ENCODE results near the gene GOLGA8N. TPM values are rescaled to one million over a fixed set of nuclear protein-coding genes. Genes with fewer than 3 reads are reported as not detected.
"Not testable (repeated sequence)": the region's sequence is repeated elsewhere in the genome, so short reads cannot be mapped to it uniquely, and the experiment has no call there.

GOLGA8N gene
- total and polyA plus RNA-seq, 10 of the 15 experiments (the other 5 are each of a cell fraction or from before 2014, with no cell fraction given) = 0.02 to 0.33 (median 0.19) TPM

DNA sequence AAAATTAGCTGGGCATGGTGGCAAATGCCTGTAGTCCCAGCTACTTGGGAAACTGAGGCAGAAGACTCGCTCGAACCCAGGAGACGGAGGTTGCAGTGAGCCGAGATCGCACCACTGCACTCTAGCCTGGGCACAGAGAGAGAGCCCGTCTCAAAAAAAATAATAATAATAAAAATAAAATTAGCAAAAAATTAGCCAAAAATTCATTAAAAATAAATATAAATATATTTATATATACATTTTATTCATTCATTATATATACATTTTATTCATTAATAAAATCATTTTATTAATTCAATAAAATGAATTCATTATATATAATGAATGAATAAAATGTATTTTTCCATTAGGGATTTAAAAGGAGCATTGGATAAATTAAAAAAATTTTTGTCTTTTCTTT is 31.1 kb upstream of the GOLGA8N start:
- DNase-seq (ENCODE audit: low read depth, low spot score); BruUV-seq (replicated peaks); H3K4me2 ChIP-seq (ENCODE audit: control insufficient read depth, insufficient read depth); SMC1A ChIA-PET (ENCODE audit: uncharacterized antibody, unreplicated experiment); H3K9me3 ChIP-seq (replicated peaks; ENCODE audit: control insufficient read depth, insufficient read depth, low read length); H2AFZ ChIP-seq (ENCODE audit: control insufficient read depth, low read depth, low read length); H3K36me3 ChIP-seq (ENCODE audit: control insufficient read depth in 2 of 2, insufficient read depth in 2 of 2, low read length in 1 of 2); FAIRE-seq; H4K20me1 ChIP-seq (ENCODE audit: control insufficient read depth, insufficient read depth); H3K4me1 ChIP-seq (ENCODE audit: control insufficient read depth, insufficient read depth, low read length); ATAC-seq; H3K9ac ChIP-seq (ENCODE audit: control insufficient read depth, insufficient read depth, low read length); CTCF ChIA-PET; RAD21 ChIA-PET (ENCODE audit: unreplicated experiment); H3K27ac ChIP-seq (ENCODE audit: control insufficient read depth, insufficient read depth); intact Hi-C loops (cut with micrococcal nuclease; ENCODE audit: unreplicated experiment); H3K27me3 ChIP-seq (replicated peaks in 1 of 2; ENCODE audit: control insufficient read depth in 2 of 2, insufficient read depth in 2 of 2, low read length in 1 of 2); H3K79me2 ChIP-seq (ENCODE audit: control insufficient read depth, insufficient read depth, low read length); POLR2A ChIA-PET; H3K4me3 ChIP-seq; in situ Hi-C loops (cut with MboI): not testable (repeated sequence)
- no CpG with 5 or more reads among the region's 6 CpGs for WGBS (ENCODE audit: insufficient coverage, insufficient replicate concordance, low lambda C conversion rate, missing lambda C conversion rate)

DNA sequence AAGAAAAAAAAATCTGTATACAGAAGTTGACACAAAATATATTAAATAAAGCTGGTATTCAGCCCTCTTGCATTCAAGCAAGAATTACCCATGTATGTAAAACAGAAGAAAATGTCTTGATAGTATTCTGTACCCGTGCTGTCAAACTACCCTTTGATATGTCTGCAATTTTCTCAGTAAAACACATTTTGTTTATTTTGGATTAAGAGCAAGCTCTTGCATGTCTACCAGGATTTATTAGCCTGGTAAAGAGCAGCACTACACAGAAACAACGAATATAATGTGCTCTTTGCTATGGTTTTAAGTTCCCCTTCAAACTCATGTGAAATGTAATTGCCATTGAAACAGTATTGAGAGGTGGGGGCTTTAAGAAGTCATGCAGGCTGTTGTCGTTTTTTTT is 24.3 kb upstream of the GOLGA8N start:
- H2AFZ ChIP-seq (ENCODE audit: control insufficient read depth, low read depth, low read length); H3K4me3 ChIP-seq; RAD21 ChIA-PET (ENCODE audit: unreplicated experiment); H3K9me3 ChIP-seq (replicated peaks; ENCODE audit: control insufficient read depth, insufficient read depth, low read length); BruUV-seq (replicated peaks); ATAC-seq; H3K4me1 ChIP-seq (ENCODE audit: control insufficient read depth, insufficient read depth, low read length); H4K20me1 ChIP-seq (ENCODE audit: control insufficient read depth, insufficient read depth); in situ Hi-C loops (cut with MboI); FAIRE-seq; H3K27me3 ChIP-seq (replicated peaks in 1 of 2; ENCODE audit: control insufficient read depth in 2 of 2, insufficient read depth in 2 of 2, low read length in 1 of 2); H3K36me3 ChIP-seq (ENCODE audit: control insufficient read depth in 2 of 2, insufficient read depth in 2 of 2, low read length in 1 of 2); CTCF ChIA-PET; DNase-seq (ENCODE audit: low read depth, low spot score); H3K27ac ChIP-seq (ENCODE audit: control insufficient read depth, insufficient read depth); H3K79me2 ChIP-seq (ENCODE audit: control insufficient read depth, insufficient read depth, low read length); H3K9ac ChIP-seq (ENCODE audit: control insufficient read depth, insufficient read depth, low read length); H3K4me2 ChIP-seq (ENCODE audit: control insufficient read depth, insufficient read depth); POLR2A ChIA-PET; SMC1A ChIA-PET (ENCODE audit: uncharacterized antibody, unreplicated experiment); intact Hi-C loops (cut with micrococcal nuclease; ENCODE audit: unreplicated experiment): not testable (repeated sequence)
- no CpG with 5 or more reads among the region's 3 CpGs for WGBS (ENCODE audit: insufficient coverage, insufficient replicate concordance, low lambda C conversion rate, missing lambda C conversion rate)

DNA sequence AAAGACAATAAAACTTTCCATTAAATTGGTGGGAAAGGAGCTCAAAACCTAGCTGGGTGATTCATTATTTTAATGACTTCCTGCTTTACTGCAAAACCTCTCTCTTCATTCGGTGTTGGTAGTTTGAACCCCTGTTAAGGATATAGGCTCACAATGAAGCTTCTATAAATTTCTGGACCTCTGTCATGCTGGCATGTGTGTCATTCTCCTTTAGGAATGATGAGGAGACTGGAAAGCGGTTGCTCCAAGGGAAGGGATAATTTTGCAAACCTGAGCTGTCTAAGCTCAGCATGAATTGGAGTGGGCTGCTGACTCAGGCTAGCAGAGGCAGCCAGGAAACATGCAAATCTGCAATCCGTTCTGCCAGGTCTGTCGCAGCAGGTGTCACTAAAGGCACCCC is 14.8 kb upstream of the GOLGA8N start:
- BruUV-seq (replicated peaks); H3K36me3 ChIP-seq (ENCODE audit: control insufficient read depth in 2 of 2, insufficient read depth in 2 of 2, low read length in 1 of 2); H3K4me3 ChIP-seq; H3K9me3 ChIP-seq (replicated peaks; ENCODE audit: control insufficient read depth, insufficient read depth, low read length); in situ Hi-C loops (cut with MboI); CTCF ChIA-PET; H3K9ac ChIP-seq (ENCODE audit: control insufficient read depth, insufficient read depth, low read length); RAD21 ChIA-PET (ENCODE audit: unreplicated experiment); H3K4me1 ChIP-seq (ENCODE audit: control insufficient read depth, insufficient read depth, low read length); H3K4me2 ChIP-seq (ENCODE audit: control insufficient read depth, insufficient read depth); H3K27me3 ChIP-seq (replicated peaks in 1 of 2; ENCODE audit: control insufficient read depth in 2 of 2, insufficient read depth in 2 of 2, low read length in 1 of 2); DNase-seq (ENCODE audit: low read depth, low spot score); H2AFZ ChIP-seq (ENCODE audit: control insufficient read depth, low read depth, low read length); POLR2A ChIA-PET; H4K20me1 ChIP-seq (ENCODE audit: control insufficient read depth, insufficient read depth); SMC1A ChIA-PET (ENCODE audit: uncharacterized antibody, unreplicated experiment); H3K79me2 ChIP-seq (ENCODE audit: control insufficient read depth, insufficient read depth, low read length); intact Hi-C loops (cut with micrococcal nuclease; ENCODE audit: unreplicated experiment); ATAC-seq; FAIRE-seq; H3K27ac ChIP-seq (ENCODE audit: control insufficient read depth, insufficient read depth): not testable (repeated sequence)
- 0% methylated on average over 1 of the region's 4 CpGs for WGBS (ENCODE audit: insufficient coverage, insufficient replicate concordance, low lambda C conversion rate, missing lambda C conversion rate)

DNA sequence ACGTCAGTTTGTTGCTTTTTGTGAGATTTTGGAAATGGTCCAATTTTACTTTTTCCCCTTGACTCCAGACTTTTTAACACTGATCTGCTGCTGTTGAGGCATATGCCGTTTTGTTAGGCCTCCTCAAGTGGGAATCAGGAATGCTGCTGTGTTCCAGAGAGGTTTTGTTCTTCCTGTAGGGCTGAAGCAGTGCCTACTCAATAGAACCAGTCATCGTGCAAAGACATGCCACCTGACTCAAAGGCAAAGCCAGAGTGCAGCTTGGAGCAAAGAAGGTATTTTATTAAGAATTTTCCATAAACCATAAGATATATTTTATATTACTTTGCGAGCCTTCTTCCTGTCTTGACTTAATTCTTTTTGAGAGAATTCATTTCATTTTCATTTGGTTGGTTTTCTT is 7.4 kb upstream of the GOLGA8N start:
- H3K9ac ChIP-seq (ENCODE audit: control insufficient read depth, insufficient read depth, low read length); intact Hi-C loops (cut with micrococcal nuclease; ENCODE audit: unreplicated experiment); H3K79me2 ChIP-seq (ENCODE audit: control insufficient read depth, insufficient read depth, low read length); H3K9me3 ChIP-seq (replicated peaks; ENCODE audit: control insufficient read depth, insufficient read depth, low read length); SMC1A ChIA-PET (ENCODE audit: uncharacterized antibody, unreplicated experiment); H2AFZ ChIP-seq (ENCODE audit: control insufficient read depth, low read depth, low read length); ATAC-seq; H3K27me3 ChIP-seq (replicated peaks in 1 of 2; ENCODE audit: control insufficient read depth in 2 of 2, insufficient read depth in 2 of 2, low read length in 1 of 2); BruUV-seq (replicated peaks); H3K4me3 ChIP-seq; RAD21 ChIA-PET (ENCODE audit: unreplicated experiment); H3K36me3 ChIP-seq (ENCODE audit: control insufficient read depth in 2 of 2, insufficient read depth in 2 of 2, low read length in 1 of 2); H3K27ac ChIP-seq (ENCODE audit: control insufficient read depth, insufficient read depth); FAIRE-seq; H4K20me1 ChIP-seq (ENCODE audit: control insufficient read depth, insufficient read depth); H3K4me2 ChIP-seq (ENCODE audit: control insufficient read depth, insufficient read depth); in situ Hi-C loops (cut with MboI); CTCF ChIA-PET; POLR2A ChIA-PET; H3K4me1 ChIP-seq (ENCODE audit: control insufficient read depth, insufficient read depth, low read length); DNase-seq (ENCODE audit: low read depth, low spot score): not testable (repeated sequence)
- WGBS (ENCODE audit: insufficient coverage, insufficient replicate concordance, low lambda C conversion rate, missing lambda C conversion rate) = no CpG with 5 or more reads among the region's 4 CpGs

Measured in GM12878 (cell line).